LNCaP clone FGC (cell line): ENCODE results near the gene ZNF497.

Source experiments
- DNase-seq: peaks from one replicate; pipeline ENCODE4 v3.0.0-alpha.2; 2011; ENCODE audit warnings: low read depth
- H3K4me3 ChIP-seq: 2 replicates; pipeline ENCODE4 v1.5.1; 2011; ENCODE audit warnings: mild to moderate bottlenecking, low read depth, low read length, control low read depth
- TF ChIP-seq, protein P1 (sequence below): IDR thresholded peaks from 2 replicates; pipeline ENCODE4 v1.5.1; 2012; ENCODE audit warnings: mild to moderate bottlenecking; ENCODE audit not compliant: control insufficient read depth, insufficient read depth; ENCODE audit errors: extremely low read depth

ZNF497 gene

DNA sequence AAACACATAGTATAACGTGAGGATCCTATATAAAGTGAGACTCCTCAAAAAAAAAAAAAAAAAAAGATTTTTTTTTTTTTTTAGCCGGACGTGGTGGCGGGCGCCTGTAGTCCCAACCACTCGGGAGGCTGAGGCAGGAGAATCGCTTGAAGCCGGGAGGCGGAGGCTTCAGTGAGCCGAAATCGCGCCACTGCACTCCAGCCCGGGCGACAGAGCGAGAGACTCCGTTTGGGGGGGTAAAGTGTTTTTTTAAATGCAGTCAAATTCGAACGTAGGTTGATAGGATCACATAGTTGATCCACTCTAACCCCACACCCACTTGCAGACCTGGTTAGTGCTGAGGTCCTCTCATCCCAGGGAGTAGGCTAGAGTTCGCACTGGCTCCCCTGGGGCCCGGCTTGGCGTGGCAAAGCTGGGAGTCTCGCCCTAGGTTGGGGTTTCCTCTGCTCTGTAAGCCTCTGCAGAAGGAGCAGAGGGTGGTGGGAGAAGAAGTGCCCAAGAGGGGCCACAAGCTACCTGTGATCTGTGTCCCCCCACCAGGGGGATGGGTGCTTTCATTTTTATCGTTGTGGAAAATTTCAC, 39.4 kb upstream of the ZNF497 start:
- peak overlapping the region; percentile 76 for H3K4me3 ChIP-seq
- TF ChIP-seq, protein P1, sequence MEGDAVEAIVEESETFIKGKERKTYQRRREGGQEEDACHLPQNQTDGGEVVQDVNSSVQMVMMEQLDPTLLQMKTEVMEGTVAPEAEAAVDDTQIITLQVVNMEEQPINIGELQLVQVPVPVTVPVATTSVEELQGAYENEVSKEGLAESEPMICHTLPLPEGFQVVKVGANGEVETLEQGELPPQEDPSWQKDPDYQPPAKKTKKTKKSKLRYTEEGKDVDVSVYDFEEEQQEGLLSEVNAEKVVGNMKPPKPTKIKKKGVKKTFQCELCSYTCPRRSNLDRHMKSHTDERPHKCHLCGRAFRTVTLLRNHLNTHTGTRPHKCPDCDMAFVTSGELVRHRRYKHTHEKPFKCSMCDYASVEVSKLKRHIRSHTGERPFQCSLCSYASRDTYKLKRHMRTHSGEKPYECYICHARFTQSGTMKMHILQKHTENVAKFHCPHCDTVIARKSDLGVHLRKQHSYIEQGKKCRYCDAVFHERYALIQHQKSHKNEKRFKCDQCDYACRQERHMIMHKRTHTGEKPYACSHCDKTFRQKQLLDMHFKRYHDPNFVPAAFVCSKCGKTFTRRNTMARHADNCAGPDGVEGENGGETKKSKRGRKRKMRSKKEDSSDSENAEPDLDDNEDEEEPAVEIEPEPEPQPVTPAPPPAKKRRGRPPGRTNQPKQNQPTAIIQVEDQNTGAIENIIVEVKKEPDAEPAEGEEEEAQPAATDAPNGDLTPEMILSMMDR: no peak

GRCh38 chr19:58400916-58401839, 38.6 kb upstream of the ZNF497 start:
- peak overlapping the region; percentile 76 for H3K4me3 ChIP-seq
- peak; percentile 98 for DNase-seq
- TF ChIP-seq, protein P1: peak; percentile 18; the same call in 1 of the 2 replicates

More for the DNA sequence above, 39.4 kb upstream of the ZNF497 start:
- no peak for DNase-seq

- peak overlapping the region; percentile 76 for H3K4me3 ChIP-seq
- TF ChIP-seq, protein P1: no peak
- DNase-seq: peak; percentile 46
These were observed 37.9 kb upstream of the ZNF497 start for GRCh38 chr19:58400316-58400915.

GRCh38 chr19:58399903-58400302, 37.4 kb upstream of the ZNF497 start:
- no peak overlapping the region for H3K4me3 ChIP-seq
- TF ChIP-seq, protein P1: no peak
- DNase-seq: no peak

DNA sequence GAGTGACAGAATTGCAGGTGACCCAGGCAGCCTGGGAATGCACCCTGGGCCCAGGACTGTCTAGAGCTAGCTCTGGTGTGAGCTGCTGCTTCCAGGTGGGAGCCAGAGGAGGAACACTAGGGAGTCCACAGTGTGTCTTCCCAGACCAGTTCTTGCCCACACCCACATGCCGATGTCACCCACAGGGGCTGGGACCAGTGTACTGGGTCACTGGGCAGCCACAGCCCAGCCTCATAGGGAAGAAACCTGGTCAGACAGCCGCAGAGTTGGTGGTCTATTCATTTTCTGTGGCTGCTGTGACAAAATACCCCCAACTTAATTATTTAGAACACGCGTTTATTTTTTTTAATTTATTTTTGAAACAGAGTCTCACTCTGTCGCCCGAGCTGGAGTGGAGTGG, 36.0 kb upstream of the ZNF497 start:
- no peak for DNase-seq
- TF ChIP-seq, protein P1: no peak
- H3K4me3 ChIP-seq: no peak overlapping the region

DNA sequence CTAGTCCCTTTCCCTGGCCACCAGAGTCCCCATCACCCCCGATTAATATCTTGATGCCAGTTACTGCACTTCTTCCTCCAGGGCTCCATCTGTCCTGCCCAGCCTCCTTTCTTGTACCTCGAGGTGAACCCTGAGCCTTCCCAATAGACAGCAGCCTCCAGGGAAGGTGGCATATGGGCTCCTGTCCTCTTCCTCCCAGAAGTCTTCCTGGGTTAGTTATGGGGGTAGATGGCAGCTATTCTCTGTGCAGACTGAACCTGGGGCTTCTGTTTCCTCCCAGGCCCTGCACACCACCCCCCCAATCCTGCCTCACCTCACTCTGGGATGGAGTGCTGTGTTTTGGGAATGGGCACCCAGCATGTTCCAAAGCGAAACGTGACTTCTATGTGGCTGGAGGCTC, 35.5 kb upstream of the ZNF497 start:
- TF ChIP-seq, protein P1: no peak
- no peak for DNase-seq
- H3K4me3 ChIP-seq: no peak overlapping the region
